T-helper 2 cell treated with Interferon-gamma antibody and Interleukin-4, amounts not matched to agents 5 μg/mL and 100 μg/mL, for 36 hours (primary cell): ENCODE measurements around the gene RPS24.

ENCODE experiments used
- DNase-seq: peaks from one replicate; pipeline ENCODE4 v3.0.0; 2021; ENCODE audit warnings: low spot score
- H3K27ac Mint-ChIP-seq: one replicate; pipeline ENCODE4 v1.8.0; 2021; ENCODE audit warnings: mild to moderate bottlenecking, mixed read lengths
- H3K27me3 Mint-ChIP-seq: one replicate; pipeline ENCODE4 v1.8.0; 2021; ENCODE audit warnings: low read depth, mixed read lengths
- H3K36me3 Mint-ChIP-seq: one replicate; pipeline ENCODE4 v1.8.0; 2021; ENCODE audit warnings: low read depth, mixed read lengths
- H3K4me1 Mint-ChIP-seq: one replicate; pipeline ENCODE4 v1.8.0; 2021; ENCODE audit warnings: low read depth, mixed read lengths
- H3K4me3 Mint-ChIP-seq: one replicate; pipeline ENCODE4 v1.8.0; 2022; ENCODE audit warnings: mild to moderate bottlenecking, moderate library complexity, mixed read lengths
- H3K9me3 Mint-ChIP-seq: one replicate; pipeline ENCODE4 v1.8.0; 2021; ENCODE audit warnings: mixed read lengths

RPS24 gene

GRCh38 chr10:78035933-78036583 is 2.4 kb downstream of the RPS24 start:
- H3K9me3 Mint-ChIP-seq, result no peaks in the 10 kb centered on the region
- H3K4me3 Mint-ChIP-seq, result peak overlapping the region; percentile 92
- H3K36me3 Mint-ChIP-seq, result peaks cover 66% of the 10 kb centered on the region
- no peak for DNase-seq
- no peaks in the 10 kb centered on the region for H3K27me3 Mint-ChIP-seq
- peaks cover 35% of the 10 kb centered on the region for H3K4me1 Mint-ChIP-seq
- H3K27ac Mint-ChIP-seq, result no peak overlapping the region

GRCh38 chr10:78038105-78038504 is 4.4 kb downstream of the RPS24 start:
- H3K4me3 Mint-ChIP-seq, result no peak overlapping the region
- H3K4me1 Mint-ChIP-seq, result peaks cover 36% of the 10 kb centered on the region
- H3K36me3 Mint-ChIP-seq, result peaks cover 83% of the 10 kb centered on the region
- H3K9me3 Mint-ChIP-seq, result no peaks in the 10 kb centered on the region
- no peak for DNase-seq
- no peaks in the 10 kb centered on the region for H3K27me3 Mint-ChIP-seq
- no peak overlapping the region for H3K27ac Mint-ChIP-seq

- Mint-ChIP-seq H3K27me3 (no peaks in the 10 kb centered on the region), H3K36me3 (peaks cover 89% of the 10 kb centered on the region), H3K9me3 (no peaks in the 10 kb centered on the region), H3K27ac (no peak overlapping the region), H3K4me1 (peaks cover 37% of the 10 kb centered on the region), H3K4me3 (no peak overlapping the region)
- no peak for DNase-seq
These were observed 5.3 kb downstream of the RPS24 start for GRCh38 chr10:78038791-78039547.

- peaks cover 41% of the 10 kb centered on the region for H3K4me1 Mint-ChIP-seq
These were observed 6.1 kb downstream of the RPS24 start for GRCh38 chr10:78039743-78040142.

GRCh38 chr10:78041170-78042057 is 7.8 kb downstream of the RPS24 start:
- no peak for DNase-seq
- Mint-ChIP-seq H3K9me3 (no peaks in the 10 kb centered on the region), H3K27me3 (no peaks in the 10 kb centered on the region), H3K4me3 (no peak overlapping the region), H3K36me3 (peaks cover 65% of the 10 kb centered on the region), H3K27ac (peak overlapping the region; percentile 50), H3K4me1 (peaks cover 34% of the 10 kb centered on the region)

More at GRCh38 chr10:78039743-78040142, 6.1 kb downstream of the RPS24 start:
- DNase-seq, result no peak
- H3K9me3 Mint-ChIP-seq, result no peaks in the 10 kb centered on the region
- no peaks in the 10 kb centered on the region for H3K27me3 Mint-ChIP-seq
- peaks cover 82% of the 10 kb centered on the region for H3K36me3 Mint-ChIP-seq
- H3K27ac Mint-ChIP-seq, result no peak overlapping the region
- H3K4me3 Mint-ChIP-seq, result no peak overlapping the region

GRCh38 chr10:78042058-78042751 is 8.5 kb downstream of the RPS24 start:
- Mint-ChIP-seq H3K27ac (peak overlapping the region; percentile 24), H3K4me3 (no peak overlapping the region), H3K9me3 (no peaks in the 10 kb centered on the region), H3K27me3 (no peaks in the 10 kb centered on the region), H3K36me3 (peaks cover 57% of the 10 kb centered on the region), H3K4me1 (peaks cover 28% of the 10 kb centered on the region)
- no peak for DNase-seq

- Mint-ChIP-seq H3K27me3 (no peaks in the 10 kb centered on the region), H3K9me3 (no peaks in the 10 kb centered on the region), H3K36me3 (peaks cover 52% of the 10 kb centered on the region), H3K4me3 (no peak overlapping the region), H3K27ac (no peak overlapping the region), H3K4me1 (peaks cover 31% of the 10 kb centered on the region)
- DNase-seq, result no peak
These were observed 9.1 kb downstream of the RPS24 start for GRCh38 chr10:78042752-78043104.

GRCh38 chr10:78044179-78044578 is 10.5 kb downstream of the RPS24 start:
- H3K27ac Mint-ChIP-seq, result no peak overlapping the region

GRCh38 chr10:78044699-78045098 is 11.0 kb downstream of the RPS24 start:
- H3K27me3 Mint-ChIP-seq, result no peaks in the 10 kb centered on the region
- peaks cover 23% of the 10 kb centered on the region for H3K4me1 Mint-ChIP-seq
- no peak overlapping the region for H3K4me3 Mint-ChIP-seq
- H3K27ac Mint-ChIP-seq, result no peak overlapping the region
- H3K36me3 Mint-ChIP-seq, result peaks cover 37% of the 10 kb centered on the region
- DNase-seq, result no peak
- no peaks in the 10 kb centered on the region for H3K9me3 Mint-ChIP-seq

More at GRCh38 chr10:78044179-78044578, 10.5 kb downstream of the RPS24 start:
- peaks cover 28% of the 10 kb centered on the region for H3K4me1 Mint-ChIP-seq
- peaks cover 42% of the 10 kb centered on the region for H3K36me3 Mint-ChIP-seq
- no peaks in the 10 kb centered on the region for H3K9me3 Mint-ChIP-seq
- no peak for DNase-seq
- no peaks in the 10 kb centered on the region for H3K27me3 Mint-ChIP-seq
- H3K4me3 Mint-ChIP-seq, result no peak overlapping the region

GRCh38 chr10:78045237-78045636 is 11.6 kb downstream of the RPS24 start:
- Mint-ChIP-seq H3K27ac (no peak overlapping the region), H3K4me3 (no peak overlapping the region), H3K36me3 (peaks cover 33% of the 10 kb centered on the region), H3K9me3 (no peaks in the 10 kb centered on the region), H3K4me1 (peaks cover 21% of the 10 kb centered on the region), H3K27me3 (no peaks in the 10 kb centered on the region)
- peak; percentile 18 for DNase-seq

GRCh38 chr10:78045856-78046255 is 12.2 kb downstream of the RPS24 start:
- no peak overlapping the region for H3K4me3 Mint-ChIP-seq
- peaks cover 21% of the 10 kb centered on the region for H3K4me1 Mint-ChIP-seq
- no peak overlapping the region for H3K27ac Mint-ChIP-seq
- peaks cover 26% of the 10 kb centered on the region for H3K36me3 Mint-ChIP-seq
- H3K27me3 Mint-ChIP-seq, result no peaks in the 10 kb centered on the region
- DNase-seq, result no peak
- no peaks in the 10 kb centered on the region for H3K9me3 Mint-ChIP-seq

GRCh38 chr10:78046711-78047269 is 13.1 kb downstream of the RPS24 start:
- Mint-ChIP-seq H3K4me3 (no peak overlapping the region), H3K36me3 (peaks cover 17% of the 10 kb centered on the region), H3K4me1 (peaks cover 19% of the 10 kb centered on the region), H3K27me3 (no peaks in the 10 kb centered on the region), H3K9me3 (no peaks in the 10 kb centered on the region), H3K27ac (no peak overlapping the region)
- no peak for DNase-seq

GRCh38 chr10:78047314-78047891 is 13.7 kb downstream of the RPS24 start:
- no peak overlapping the region for H3K27ac Mint-ChIP-seq

More at GRCh38 chr10:78047314-78047891, 13.7 kb downstream of the RPS24 start:
- H3K4me1 Mint-ChIP-seq, result peaks cover 19% of the 10 kb centered on the region
- H3K36me3 Mint-ChIP-seq, result peaks cover 13% of the 10 kb centered on the region
- H3K27me3 Mint-ChIP-seq, result no peaks in the 10 kb centered on the region
- H3K4me3 Mint-ChIP-seq, result no peak overlapping the region
- no peaks in the 10 kb centered on the region for H3K9me3 Mint-ChIP-seq
- peak; percentile 67 for DNase-seq
